Measurements from ENCODE around the gene CFAP210.

The CFAP210 gene, protein sequence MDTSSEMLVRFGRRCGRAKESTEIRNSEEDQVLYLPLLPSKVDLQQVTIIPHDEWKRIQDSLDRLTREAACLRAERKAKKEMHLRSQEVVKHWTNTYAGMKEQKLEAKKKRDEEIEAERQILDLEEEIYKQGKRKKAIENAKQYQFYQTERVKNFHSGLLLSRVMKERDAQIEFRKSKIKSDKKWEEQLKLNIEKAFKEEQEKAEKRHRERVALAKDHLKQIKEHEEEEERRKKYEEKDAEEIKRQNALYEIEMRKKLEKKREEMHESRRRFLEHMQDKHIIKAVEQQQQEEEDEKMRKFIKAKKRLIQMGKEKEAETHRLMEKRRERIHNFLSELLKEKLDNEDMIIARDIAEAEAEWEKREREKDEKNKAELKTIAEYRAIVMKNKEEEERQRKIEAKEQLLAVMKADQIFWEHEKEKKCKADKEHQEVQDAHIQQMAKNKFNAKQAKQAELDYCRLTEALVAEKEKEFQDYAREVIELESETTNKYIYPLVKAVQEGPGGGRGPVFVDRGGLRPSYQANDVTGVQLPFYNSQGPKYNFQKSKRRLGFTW

DNA sequence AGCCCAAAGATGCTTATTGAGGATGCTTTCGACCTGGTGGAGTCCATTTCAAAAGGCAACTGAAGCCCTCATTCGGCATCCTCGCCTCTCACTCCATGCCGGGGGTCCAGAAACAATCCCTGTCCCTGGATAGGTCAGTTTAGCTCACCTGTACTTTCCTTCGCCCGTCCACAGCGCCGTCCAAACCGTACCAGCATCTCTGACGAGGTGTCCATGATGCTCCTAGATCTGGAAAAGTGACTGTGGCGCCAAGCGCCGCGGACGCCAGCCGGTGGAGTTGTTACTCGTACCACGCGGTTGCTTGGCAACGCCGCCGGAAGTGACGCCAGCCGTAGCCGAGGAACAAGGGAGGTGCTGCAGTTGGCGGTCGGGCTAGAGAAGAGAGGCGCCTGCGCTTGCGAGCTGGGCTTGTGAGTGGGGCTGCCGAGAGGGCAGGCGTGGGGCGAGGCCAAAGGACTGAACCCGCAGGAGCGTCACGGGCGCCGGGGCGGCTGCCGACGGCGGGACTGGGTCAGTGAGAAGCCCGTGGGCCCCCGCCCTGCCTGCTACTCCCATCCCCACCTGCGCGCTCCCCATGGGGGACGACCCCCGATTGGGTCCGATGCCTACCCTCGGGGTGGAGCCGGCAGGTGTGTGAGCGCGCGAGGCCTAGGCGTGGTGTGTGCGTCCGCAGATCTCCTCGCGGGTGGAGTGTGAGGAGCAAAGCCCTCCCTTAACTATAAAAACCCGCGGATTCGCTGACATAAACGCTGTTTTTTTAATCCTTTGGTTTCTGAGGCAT, at the start of gene CFAP210, which contains the start of gene PHOSPHO2:
TSS of gene CFAP210 (minus strand) at position 293 of the 781 bp plus-strand sequence. CDS start at position 215, 78 bp downstream.
TSS of gene PHOSPHO2 (plus strand) at position 357 of the 781 bp plus-strand sequence. CDS start 6,503 bp downstream, outside the sequence.
- DNase-seq = peak; percentile 98

DNA sequence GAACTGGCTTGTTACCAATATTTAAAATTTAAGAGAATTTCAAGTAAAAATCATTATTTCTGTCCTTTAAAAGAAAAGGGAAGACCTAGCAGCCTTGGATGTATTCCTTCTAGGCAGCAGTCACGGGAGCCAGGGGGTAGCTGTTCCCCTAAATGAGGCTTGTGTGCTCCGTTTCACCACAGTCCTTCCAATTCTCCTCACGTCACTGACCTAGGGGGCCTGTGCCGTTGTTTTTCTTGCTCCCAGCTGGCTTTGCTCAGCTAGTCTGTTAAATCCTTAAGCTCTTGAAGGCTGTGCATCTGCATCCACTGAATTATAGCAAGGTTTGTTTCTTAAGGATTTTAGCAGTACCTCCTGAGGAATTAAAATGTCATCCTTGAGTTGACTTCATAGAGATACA, 49.3 kb upstream of the CFAP210 start:
- no peak for DNase-seq

DNA sequence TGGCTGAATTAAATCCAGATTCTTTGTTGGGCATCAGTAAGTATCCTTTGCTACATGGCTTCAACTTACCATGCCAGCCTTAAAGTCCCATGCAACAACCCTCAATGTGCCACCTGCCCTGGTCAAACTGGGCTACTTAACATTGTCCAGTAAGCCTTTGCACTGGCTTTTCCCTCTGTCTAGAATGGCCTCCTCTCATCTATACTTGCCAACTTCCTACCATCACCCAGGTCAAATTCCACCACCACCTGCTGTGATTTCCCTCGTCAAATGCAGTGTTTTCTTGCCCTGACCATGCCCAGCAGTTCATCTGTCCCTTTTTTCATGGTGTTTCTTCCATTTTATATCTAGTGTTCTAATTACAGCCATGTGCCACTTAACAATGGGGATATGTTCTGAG, 45.1 kb upstream of the CFAP210 start:
- DNase-seq = no peak

DNA sequence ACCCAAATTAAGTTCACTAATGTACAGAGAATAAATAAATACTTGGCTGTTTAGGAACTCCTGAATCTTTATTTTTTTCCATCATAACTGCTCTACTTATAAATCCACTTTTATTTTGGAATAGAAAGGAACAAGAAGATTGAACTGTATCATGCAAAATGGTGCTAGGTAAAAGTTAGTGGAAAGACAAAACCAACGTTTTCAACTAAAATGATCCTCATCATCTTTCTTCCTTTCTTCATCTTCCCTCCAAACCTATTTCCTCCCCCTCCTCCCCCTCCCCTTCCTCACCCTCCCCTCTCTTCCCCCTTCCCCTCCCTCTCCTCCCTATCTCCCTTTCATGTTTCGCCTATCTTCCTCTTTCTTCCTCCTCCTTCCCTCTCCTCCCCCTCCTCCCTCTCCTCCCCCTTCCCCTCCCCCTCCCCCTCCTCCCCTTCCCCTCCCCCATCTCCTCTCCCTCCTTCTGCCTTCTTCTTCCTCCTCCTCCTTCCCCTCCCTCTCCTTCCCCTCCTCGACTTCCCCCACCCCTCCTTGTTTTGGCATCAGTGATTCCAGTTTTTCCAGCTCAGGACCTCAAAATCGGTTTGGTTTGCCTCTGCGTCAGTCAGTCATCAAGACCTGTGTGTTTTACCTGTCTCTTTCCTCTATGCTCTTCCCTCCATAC, 44.5 kb upstream of the CFAP210 start:
- no peak for DNase-seq

DNA sequence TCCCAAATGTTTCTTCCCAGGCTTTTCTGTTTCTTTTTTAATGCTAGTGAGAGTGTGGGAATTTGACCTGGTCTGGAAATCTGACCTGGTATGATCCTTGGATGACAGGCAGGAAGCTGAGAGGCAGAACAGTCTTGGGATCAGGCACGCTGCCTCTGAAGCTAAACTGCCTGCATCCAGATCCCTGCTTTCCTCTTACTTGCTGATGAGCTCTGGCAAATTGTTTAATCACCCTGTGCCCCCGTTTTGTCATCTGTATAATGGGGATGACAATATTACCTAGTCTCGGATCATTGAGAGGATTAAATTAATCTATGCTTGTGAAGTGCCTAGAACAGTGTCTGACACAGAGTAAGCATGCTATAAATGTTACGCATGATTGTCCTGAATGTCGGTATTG, 42.7 kb upstream of the CFAP210 start:
- no peak for DNase-seq

DNA sequence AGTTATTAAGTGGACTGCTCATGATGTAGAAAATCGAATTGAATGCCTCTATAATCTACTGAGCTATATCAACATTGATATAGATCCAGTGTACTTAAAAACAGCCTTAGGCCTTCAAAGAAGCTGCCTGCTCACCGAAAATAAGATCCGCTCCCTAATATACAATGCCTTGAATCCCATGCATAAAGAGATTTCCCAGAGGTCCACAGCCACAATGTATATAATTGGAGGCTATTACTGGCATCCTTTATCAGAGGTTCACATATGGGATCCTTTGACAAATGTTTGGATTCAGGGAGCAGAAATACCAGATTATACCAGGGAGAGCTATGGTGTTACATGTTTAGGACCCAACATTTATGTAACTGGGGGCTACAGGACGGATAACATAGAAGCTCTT, 41.4 kb upstream of the CFAP210 start:
- no peak for DNase-seq

DNA sequence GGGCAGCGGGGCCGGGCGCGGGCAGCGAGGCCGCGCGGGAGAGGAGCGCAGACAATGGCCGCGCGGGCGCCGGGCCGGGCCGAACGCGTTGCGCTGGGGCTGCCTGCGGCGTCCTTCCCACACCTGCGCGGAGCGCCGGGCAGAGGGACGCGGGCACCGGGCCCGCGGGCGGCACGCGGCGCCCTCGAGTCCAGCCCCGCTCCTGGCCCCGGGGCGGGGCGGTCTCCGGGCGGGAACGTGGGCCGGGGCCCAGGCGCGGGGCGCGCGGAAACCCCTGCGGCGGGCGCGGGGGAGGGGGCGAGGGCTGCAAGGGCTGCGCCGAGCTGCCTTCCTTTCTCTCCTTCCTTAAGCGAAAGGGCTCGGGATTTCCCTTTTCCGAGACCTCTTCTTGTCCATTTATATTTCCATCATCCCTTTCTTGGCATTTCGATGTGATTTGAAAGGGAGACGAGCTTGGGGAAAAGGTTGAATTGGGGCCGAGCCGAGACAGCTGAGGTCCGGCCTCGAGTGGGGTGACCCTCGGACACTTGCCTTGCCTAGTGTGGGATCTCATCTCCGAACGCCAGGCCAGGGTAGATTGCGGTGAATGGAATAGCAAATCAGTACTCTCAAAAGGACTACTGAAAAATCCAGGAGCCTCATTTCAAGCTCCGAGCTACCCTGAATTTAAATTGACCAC, 40.1 kb upstream of the CFAP210 start:
- peak; percentile 49 for DNase-seq

DNA sequence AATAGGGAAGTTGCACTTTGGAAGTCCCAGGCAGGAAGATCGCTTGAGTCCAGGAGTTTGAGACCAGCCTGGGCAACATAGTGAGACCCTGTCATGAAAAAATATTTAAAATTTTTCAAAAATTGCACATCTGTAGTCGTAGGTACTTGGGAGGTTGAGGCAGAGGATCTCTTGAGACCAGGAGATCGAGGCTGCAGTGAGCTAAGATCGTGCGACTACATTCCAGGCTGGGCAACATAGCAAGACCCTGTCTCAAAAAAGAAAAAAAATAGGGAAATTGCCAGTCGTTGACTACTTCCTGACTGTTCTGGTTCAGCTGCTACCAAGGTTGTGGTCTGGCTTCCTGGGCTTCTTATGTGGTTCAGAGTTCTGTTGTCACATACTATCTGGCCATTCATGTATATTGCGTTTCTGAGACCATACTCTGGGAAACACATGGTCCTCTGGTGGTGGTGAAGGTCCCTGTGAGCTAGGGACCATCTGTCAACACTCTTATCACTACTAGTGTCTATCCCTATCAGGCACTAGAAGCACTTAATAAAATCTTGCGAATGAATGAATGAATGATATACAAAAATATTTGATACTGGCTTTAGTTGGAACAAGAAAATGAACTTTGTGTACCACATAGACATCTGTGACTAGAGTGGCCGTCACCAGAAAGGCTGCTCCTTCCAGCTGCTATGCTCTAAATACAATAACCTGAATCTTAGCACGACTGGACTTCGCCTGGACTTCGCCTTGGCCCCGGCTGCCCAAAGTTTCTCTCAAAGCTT, 38.6 kb upstream of the CFAP210 start:
- no peak for DNase-seq

DNA sequence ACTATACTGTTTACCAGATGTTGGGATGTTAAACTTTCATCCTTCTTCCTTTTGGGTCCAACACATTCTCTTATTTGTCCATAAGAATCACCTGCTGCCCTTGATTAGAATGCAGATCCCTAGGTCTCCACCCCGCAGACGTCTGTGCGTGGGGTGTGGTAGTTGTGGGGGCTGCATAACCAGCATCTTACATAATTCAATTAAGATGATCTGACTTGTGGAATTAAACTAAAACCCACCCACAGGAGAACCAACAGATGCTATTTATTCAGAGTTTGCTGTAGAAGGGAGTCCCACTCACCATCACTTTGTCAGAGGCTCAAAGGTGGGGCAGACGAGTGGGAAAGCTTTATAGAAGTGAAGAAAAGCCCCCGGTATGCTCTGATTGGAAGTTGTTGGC, 37.9 kb upstream of the CFAP210 start:
- no peak for DNase-seq

DNA sequence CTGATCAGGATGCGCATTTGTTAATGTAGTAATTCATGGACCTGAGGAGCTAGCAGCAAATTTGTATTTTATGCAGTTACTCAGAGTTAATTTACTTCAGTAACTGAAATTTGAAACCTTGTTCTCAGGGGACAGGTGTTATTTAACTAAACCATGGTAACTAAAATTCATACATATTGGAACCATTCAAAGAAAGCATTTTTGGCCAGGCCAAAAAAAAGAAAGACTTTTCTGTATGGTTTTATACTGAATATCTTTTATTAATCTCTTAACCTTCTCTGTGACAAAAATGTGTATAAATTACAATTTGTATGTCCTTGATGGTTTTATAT, 35.0 kb upstream of the CFAP210 start:
- no peak for DNase-seq

DNA sequence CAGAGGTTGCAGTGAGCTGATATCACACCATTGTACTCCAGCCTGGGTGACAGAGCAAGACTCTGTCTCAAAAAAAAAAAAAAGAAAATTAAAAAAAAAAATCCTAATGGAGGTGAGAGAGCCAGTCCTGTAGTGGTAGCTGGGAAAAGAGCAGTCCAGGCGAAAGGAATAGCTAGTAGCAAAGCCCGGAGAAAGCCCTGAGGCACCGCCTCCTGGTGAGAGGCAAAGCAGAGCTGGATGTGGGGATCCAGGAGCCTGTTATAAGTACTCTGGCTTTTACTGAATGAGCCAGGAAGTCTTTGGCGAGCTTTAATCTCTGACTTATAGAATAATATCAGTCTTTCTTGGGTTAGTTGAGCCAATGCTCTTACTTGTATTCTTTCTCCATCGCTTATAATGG, 32.9 kb upstream of the CFAP210 start:
- DNase-seq = no peak

DNA sequence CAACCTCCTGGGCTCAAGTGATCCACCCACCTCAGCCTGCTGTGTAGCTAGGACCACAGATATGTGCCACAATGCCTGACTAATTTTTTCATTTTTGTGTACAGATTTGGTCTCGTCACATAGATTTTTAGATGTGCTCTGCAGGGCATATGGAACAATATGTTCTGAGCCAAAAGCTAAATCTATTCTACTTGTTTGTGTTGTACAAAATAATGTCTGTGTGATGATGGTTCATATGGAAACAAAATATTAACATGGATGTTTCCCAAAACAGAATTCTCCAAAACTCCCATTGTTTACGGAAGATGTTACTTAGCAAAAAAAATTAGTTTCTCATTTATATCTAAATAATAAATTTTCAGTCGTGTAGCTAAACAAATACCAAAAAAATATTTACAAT, 26.8 kb upstream of the CFAP210 start:
- DNase-seq = no peak

DNA sequence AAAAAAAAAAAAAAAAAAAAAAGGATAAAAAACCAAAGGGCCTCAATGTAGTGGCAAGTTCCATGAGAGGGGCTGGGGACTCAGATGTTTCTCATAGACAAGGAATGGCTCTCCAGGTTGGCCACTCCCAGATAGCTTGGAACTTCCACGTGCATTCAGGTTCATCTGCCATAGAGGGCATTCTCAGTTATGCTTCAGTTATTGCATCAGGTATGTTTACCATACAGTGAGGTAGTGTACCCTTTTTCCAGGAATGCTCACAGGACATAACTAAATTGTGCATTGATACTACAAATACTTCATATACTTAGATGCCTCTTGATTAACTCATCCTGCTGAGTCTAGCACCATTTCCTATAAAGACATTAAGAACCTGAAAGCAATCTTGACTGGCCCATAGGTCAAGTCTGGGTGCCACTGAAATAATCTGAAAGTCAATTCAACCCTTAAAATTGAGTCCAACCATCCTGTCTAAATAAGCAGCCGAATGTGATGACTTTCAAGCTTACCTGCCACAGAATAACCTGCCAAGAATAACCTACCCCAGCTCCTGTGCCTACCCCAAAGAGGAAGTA, 24.8 kb upstream of the CFAP210 start:
- DNase-seq = no peak

DNA sequence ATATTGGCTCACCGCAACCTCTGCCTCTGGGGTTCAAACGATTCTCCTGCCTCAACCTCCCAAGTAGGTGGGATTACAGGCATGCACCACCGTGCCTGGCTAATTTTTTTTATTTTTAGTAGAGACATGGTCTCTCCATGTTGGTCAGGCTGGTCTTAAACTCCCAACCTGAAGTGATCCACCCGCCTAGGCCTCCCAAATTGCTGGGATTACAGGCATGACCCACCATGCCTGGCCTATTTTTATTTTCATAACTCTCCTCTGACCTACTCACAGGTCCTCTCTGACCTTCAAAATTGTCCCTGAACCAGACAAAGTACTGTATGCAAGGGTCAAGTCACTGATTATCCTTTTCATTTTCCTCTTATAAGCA, 23.5 kb upstream of the CFAP210 start:
- DNase-seq = no peak

DNA sequence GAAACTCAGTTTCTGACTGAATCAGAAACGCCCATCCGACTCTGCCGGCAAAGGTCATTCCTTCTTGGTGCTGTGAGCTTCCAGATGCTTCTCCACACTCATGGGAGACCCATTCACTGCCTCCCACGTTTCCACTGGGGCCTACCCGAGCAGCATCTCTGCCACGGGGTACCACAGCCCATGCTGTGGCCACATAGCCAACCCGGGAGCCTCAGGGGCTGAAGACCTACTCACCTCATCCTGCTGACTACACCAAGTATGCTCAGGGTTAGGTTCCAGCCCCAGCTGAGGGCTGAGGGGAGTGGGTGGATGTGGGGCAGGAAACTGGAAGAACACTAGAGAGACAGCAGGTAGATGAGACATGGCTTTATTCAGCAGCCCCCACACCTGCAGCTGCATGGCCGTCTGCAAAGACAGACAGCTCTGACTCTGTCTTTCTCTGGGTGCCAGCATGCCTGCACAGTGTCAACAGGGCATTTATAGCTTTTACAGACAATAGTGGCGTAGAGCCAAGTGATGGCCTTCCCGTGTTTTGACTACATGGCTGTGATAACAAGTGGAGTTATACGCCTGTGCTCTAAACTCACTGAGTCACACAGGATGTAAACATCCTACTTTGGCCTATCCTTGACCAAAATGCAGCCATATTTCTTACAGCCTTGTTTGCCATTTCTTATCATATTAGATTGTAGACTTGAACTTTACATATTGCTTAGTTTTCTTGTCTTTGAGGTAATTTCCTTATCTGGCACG, 22.9 kb upstream of the CFAP210 start:
- peak; percentile 82 for DNase-seq

DNA sequence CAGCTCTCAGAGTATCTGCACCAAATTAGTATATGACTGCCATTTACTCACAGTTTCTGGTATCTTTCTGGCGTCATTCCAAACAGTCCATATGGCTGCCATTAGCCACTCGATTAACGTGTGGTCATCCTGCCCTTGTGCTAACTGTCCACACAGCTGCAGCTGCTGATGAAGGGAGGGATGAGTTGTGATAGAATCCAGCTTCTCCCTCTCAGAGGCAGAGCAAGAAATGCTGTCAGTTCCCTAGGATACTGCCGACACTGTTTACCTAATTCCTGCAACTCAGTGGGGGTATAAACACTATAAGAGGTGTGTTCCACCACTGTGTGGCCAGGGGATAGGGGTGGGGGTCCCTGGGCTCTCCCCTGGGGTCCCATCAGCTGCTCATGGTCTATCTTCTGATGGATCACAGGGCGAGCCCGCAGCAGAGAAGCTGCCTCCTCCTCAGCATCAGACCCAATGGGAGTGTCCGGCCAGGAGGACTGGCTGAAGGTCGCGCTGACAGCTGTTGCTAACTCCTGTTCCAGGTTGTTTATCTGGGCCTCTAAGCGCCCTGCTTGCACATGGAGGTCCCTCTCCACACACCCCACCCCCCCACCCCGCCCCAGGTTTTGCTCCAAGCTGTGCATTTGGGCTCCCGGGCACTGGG, 22.2 kb upstream of the CFAP210 start:
- DNase-seq = peak; percentile 27

DNA sequence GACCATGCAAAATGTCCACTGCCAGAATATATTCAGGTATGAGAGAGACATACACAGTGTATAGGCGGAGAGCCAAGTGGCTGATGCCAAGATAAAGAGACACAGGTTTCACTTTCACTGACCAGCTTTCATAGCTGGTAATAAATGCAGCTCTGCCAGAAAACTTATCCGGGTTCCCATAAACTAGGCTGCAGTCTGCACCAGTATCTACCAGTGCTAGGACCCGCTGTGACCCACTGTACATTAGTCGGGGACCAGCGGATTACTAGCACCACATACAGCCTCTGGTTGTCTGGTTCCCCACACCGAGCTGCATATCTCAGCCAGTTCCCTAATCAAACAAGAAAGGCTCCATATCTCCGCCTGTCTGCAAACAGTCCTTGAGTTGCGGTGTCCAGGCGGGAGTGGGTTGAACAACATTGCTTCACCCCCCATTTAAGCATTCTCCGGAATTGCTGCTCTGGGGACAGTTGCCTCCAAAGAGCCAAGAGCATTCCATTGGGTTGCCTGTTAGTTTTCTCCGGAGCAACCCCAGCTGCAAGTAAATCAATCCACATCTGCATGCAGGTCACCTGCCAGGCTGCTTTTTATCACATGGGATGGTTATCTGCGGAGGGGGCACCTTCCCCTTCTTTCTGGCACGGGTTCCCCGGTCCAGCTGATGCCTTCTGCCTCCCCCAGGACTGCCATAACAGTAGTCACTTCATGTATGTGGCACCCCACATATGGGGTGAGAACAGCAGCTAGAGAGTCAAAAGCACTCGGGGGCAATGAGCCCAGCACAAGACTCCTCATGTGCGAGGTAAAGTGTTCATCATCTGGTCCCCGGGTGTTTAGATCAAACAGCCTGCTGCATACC, 21.4 kb upstream of the CFAP210 start:
- DNase-seq = peak; percentile 29

DNA sequence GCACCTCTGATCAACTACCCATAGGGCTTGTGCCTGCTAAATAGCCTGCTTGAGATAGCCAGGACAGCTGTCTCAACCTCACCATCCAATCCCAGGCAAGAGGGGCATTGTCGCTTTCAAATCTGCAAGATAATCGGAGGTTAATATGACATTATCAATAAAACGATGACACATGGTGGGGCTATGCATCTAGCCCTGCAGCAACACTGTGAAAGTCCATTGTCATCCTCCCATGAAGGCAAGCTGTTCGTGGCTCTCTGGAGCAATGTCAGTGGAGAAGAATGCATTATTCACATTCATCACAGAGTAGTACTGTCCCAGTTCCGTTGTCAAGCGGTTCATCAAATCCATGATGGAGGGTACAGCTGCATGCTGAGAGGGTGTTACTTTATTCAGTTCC, 20.5 kb upstream of the CFAP210 start:
- DNase-seq = no peak

DNA sequence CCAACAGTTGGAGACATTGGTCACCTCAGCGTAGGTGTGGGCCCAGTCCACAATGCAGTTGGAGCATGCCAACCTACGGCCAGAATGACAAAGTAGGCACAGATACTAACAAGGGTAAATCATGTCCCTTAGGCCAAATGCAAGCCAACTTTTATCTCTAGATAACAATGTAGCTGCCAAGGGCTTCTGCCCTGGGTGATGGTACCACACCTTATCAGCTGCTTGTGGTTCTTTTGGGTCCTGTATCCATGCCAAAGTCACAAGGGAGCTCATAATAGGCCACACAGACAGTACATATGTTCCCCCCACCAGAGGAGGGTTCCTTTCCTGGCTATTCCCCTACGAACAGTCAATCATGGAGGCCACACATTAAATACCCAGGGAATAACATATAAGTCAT, 19.1 kb upstream of the CFAP210 start:
- DNase-seq = no peak
